ENCODE results near the gene SNRPB.

The SNRPB gene

DNA sequence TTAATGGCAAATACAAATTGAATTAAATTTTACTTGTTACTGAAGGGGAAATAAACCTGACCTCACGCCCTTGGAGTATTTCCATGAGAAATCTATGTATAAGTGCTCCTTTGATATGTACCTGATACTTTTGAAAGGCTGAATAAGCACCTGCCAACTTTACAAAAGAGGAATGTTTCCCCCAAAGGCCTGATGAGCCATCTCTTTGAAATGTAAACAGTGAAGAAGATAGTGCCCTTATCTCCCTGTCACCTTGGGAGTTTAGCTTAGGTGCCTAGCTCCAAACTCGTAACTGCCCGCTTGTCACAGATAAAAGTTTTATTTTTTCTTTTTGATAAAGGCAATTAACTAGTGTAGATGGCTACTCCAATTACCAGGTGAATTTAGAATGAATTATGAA lies 39.2 kb upstream of the SNRPB start:
- TF ChIP-seq, protein P1, sequence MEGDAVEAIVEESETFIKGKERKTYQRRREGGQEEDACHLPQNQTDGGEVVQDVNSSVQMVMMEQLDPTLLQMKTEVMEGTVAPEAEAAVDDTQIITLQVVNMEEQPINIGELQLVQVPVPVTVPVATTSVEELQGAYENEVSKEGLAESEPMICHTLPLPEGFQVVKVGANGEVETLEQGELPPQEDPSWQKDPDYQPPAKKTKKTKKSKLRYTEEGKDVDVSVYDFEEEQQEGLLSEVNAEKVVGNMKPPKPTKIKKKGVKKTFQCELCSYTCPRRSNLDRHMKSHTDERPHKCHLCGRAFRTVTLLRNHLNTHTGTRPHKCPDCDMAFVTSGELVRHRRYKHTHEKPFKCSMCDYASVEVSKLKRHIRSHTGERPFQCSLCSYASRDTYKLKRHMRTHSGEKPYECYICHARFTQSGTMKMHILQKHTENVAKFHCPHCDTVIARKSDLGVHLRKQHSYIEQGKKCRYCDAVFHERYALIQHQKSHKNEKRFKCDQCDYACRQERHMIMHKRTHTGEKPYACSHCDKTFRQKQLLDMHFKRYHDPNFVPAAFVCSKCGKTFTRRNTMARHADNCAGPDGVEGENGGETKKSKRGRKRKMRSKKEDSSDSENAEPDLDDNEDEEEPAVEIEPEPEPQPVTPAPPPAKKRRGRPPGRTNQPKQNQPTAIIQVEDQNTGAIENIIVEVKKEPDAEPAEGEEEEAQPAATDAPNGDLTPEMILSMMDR (IDR thresholded peaks at IDR 0.05; ENCODE audit: low read depth, low read length, poor library complexity, severe bottlenecking): no peak
- no peak for TF ChIP-seq EZH2phosphoT487 (IDR thresholded peaks at IDR 0.05; ENCODE audit: borderline replicate concordance, low read length)
- H4K20me1 ChIP-seq (ENCODE audit: control insufficient read depth, insufficient read depth, low read depth, low read length): no peaks in the 10 kb centered on the region
- H3F3A ChIP-seq (ENCODE audit: control insufficient read depth, insufficient read depth): no peaks in the 10 kb centered on the region
- H3K79me2 ChIP-seq (ENCODE audit: control insufficient read depth, low read length): peaks cover 25% of the 10 kb centered on the region
- H3K9me3 ChIP-seq (ENCODE audit: control insufficient read depth, insufficient read depth, low read length): no peaks in the 10 kb centered on the region
- H3K4me1 ChIP-seq (ENCODE audit: control insufficient read depth, low read length): peaks cover 19% of the 10 kb centered on the region
- H3K27ac ChIP-seq (ENCODE audit: low read depth, low read length): no peak overlapping the region
- peak overlapping the region; percentile 23; the same call in 1 of the 2 replicates for H3K4me3 ChIP-seq (ENCODE audit: low read length)
- H3K27me3 ChIP-seq (ENCODE audit: control insufficient read depth, low read length): peaks cover 11% of the 10 kb centered on the region
- peaks cover 4% of the 10 kb centered on the region; the same call in 1 of the 2 replicates for H3K36me3 ChIP-seq (ENCODE audit: control insufficient read depth, low read length)
- no peaks in the 10 kb centered on the region; the same call in 1 of the 2 replicates for H3K9me2 ChIP-seq (replicated peaks; ENCODE audit: control insufficient read depth, low read length)
- peak overlapping the region; percentile 94 for H3K4me2 ChIP-seq (ENCODE audit: low read length)

DNA sequence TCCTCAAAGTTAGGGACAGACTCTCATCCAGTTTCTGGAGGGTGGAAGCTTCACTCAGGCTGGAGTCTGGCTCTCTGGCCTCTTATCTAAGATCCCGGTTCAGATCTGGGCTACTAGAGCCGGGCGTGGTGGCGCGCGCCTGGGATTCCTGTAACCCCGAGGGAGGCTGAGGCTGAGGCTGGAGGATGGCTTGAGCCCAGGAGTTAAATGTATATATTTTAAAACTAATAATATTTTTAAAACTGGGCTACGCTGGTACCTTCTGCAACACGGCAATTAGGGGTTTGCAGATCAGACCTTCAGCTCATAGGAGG lies 38.8 kb upstream of the SNRPB start:
- H3K36me3 ChIP-seq (ENCODE audit: control insufficient read depth, low read length): peaks cover 4% of the 10 kb centered on the region; the same call in 1 of the 2 replicates
- H3K27me3 ChIP-seq (ENCODE audit: control insufficient read depth, low read length): peaks cover 11% of the 10 kb centered on the region
- peak overlapping the region; percentile 62; the same call in 1 of the 2 replicates for H3K27ac ChIP-seq (ENCODE audit: low read depth, low read length)
- H4K20me1 ChIP-seq (ENCODE audit: control insufficient read depth, insufficient read depth, low read depth, low read length): no peaks in the 10 kb centered on the region
- no peaks in the 10 kb centered on the region for H3K9me3 ChIP-seq (ENCODE audit: control insufficient read depth, insufficient read depth, low read length)
- peak overlapping the region; percentile 99 for H3K4me3 ChIP-seq (ENCODE audit: low read length)
- no peaks in the 10 kb centered on the region; the same call in 1 of the 2 replicates for H3K9me2 ChIP-seq (replicated peaks; ENCODE audit: control insufficient read depth, low read length)
- peak overlapping the region; percentile 94 for H3K4me2 ChIP-seq (ENCODE audit: low read length)
- H3F3A ChIP-seq (ENCODE audit: control insufficient read depth, insufficient read depth): no peaks in the 10 kb centered on the region
- peaks cover 27% of the 10 kb centered on the region for H3K79me2 ChIP-seq (ENCODE audit: control insufficient read depth, low read length)
- peaks cover 17% of the 10 kb centered on the region for H3K4me1 ChIP-seq (ENCODE audit: control insufficient read depth, low read length)
- no peak for TF ChIP-seq EZH2phosphoT487 (IDR thresholded peaks at IDR 0.05; ENCODE audit: borderline replicate concordance, low read length)
- TF ChIP-seq, protein P1 (IDR thresholded peaks at IDR 0.05; ENCODE audit: low read depth, low read length, poor library complexity, severe bottlenecking): no peak

DNA sequence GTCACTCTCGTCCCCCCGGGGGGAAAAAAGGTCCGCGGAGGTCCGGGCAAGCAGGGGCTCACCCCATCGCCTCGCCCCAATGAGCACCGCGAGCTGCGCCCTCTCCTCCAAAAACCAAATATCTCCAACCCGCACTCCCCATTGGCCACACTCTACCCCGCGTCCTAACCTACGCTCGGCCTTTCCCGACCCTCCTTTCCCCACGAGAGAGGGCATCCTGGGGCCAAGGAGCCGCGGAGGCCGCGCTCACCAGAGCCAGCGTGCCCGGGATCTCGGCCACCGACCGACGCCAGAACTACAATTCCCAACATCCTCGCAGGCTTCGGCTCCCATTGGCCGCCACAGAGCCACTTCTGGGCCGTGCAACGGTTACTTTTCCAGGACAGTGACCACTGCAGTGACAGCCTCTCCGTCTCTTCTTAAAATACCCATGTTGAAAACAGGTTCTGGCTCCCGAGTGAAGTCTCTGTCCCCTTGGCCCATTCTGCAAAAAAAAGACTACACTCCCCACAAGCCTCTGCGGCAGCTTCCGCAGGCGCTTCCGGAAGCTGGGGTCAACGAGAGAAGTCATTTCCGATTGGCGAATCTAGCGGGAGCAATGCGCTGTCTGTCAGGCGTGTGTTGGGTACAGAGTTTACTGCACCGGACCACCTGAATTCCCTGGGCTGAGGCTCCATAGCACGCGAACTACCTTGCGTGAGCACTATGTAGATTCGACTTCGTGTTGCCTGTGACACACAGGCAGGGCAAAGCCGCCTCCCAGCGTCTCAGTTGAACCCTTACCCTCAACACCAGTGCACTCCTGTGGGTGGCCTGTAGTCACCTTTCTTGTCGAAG lies 38.3 kb upstream of the SNRPB start, which contains the start of gene ZNF343:
ZNF343 (minus strand) TSS at position 285 of the 837 bp plus-strand sequence. CDS start 15,020 bp downstream, outside the sequence.
- Histone ChIP-seq H3K27me3 (ENCODE audit: control insufficient read depth, low read length) (peaks cover 10% of the 10 kb centered on the region), H3K4me1 (ENCODE audit: control insufficient read depth, low read length) (peaks cover 17% of the 10 kb centered on the region), H3K9me3 (ENCODE audit: control insufficient read depth, insufficient read depth, low read length) (no peaks in the 10 kb centered on the region), H3K79me2 (ENCODE audit: control insufficient read depth, low read length) (peaks cover 27% of the 10 kb centered on the region), H4K20me1 (ENCODE audit: control insufficient read depth, insufficient read depth, low read depth, low read length) (no peaks in the 10 kb centered on the region), H3F3A (ENCODE audit: control insufficient read depth, insufficient read depth) (no peaks in the 10 kb centered on the region), H3K36me3 (ENCODE audit: control insufficient read depth, low read length) (peaks cover 4% of the 10 kb centered on the region; the same call in 1 of the 2 replicates), H3K4me2 (ENCODE audit: low read length) (peak within 1 kb of the TSS; percentile 94), H3K9me2 (replicated peaks; ENCODE audit: control insufficient read depth, low read length) (no peaks in the 10 kb centered on the region; the same call in 1 of the 2 replicates), H3K27ac (ENCODE audit: low read depth, low read length) (peak within 1 kb of the TSS; percentile 62), H3K4me3 (ENCODE audit: low read length) (peak within 1 kb of the TSS; percentile 99)
- TF ChIP-seq, protein P1 (IDR thresholded peaks at IDR 0.05; ENCODE audit: low read depth, low read length, poor library complexity, severe bottlenecking): no peak
- TF ChIP-seq EZH2phosphoT487 (IDR thresholded peaks at IDR 0.05; ENCODE audit: borderline replicate concordance, low read length): no peak
